GM13976 (cell line): ENCODE results near the gene AMTN.

ENCODE experiments used
- DNase-seq: peaks from one replicate; pipeline ENCODE4 v3.0.0; 2012; ENCODE audit warnings: low spot score
- CTCF ChIP-seq: IDR thresholded peaks from 2 replicates; pipeline ENCODE4 v1.5.1; 2012; ENCODE audit warnings: borderline replicate concordance, mild to moderate bottlenecking; ENCODE audit not compliant: insufficient read depth; ENCODE audit errors: extremely low read depth, missing control alignments, control extremely low read depth
- in situ Hi-C: fragments of 300-500 bp; cut with MboI; formaldehyde crosslinking; loops from one replicate; pipeline ENCODE4 v1.12.0; 2022; ENCODE audit warnings: low sequenced_read_pairs, mixed read lengths, inconsistent platforms; ENCODE audit not compliant: unreplicated experiment

The AMTN gene

GRCh38 chr4:70505151-70505748, 13.1 kb upstream of the AMTN start:
- in situ Hi-C loops, result loop anchor here (25.0 kb wide), 1 partner anchor 318 kb away; the partner anchor contains the start of gene ODAM
- peak; percentile 36 for DNase-seq
- TF ChIP-seq CTCF, result peak; percentile 96

GRCh38 chr4:70508801-70509200, 9.6 kb upstream of the AMTN start:
- in situ Hi-C loops, result loop anchor here (25.0 kb wide), 1 partner anchor 322 kb away; the partner anchor contains the start of gene ODAM
- no peak for TF ChIP-seq CTCF
- no peak for DNase-seq

GRCh38 chr4:70511365-70511764, 7.0 kb upstream of the AMTN start:
- DNase-seq, result no peak
- TF ChIP-seq CTCF, result no peak
- in situ Hi-C loops, result loop anchor here (25.0 kb wide), 1 partner anchor 324 kb away; the partner anchor contains the start of gene ODAM

GRCh38 chr4:70515367-70516250, 2.8 kb upstream of the AMTN start:
- in situ Hi-C loops, result loop anchor here (25.0 kb wide), 1 partner anchor 328 kb away; the partner anchor contains the start of gene ODAM
- DNase-seq, result no peak
- no peak for TF ChIP-seq CTCF

- TF ChIP-seq CTCF, result no peak
- DNase-seq, result no peak
- in situ Hi-C loops, result loop anchor here (25.0 kb wide), 1 partner anchor 331 kb away; the partner anchor contains the start of gene ODAM
These were observed 347 bp downstream of the AMTN start for GRCh38 chr4:70518716-70519115.

GRCh38 chr4:70522626-70523025, 4.3 kb downstream of the AMTN start:
- no peak for TF ChIP-seq CTCF
- DNase-seq, result no peak
- in situ Hi-C loops, result loop anchor here (25.0 kb wide), 1 partner anchor 335 kb away; the partner anchor contains the start of gene ODAM
